Ishikawa (cell line): Measurements from ENCODE around the gene HSPBP1.

ENCODE experiments used
- CREB1 ChIP-seq: IDR thresholded peaks from 2 replicates; pipeline ENCODE4 v1.6.1; 2012; ENCODE audit warnings: low read depth
- EGR1 ChIP-seq: IDR thresholded peaks from 2 replicates; pipeline ENCODE4 v1.6.1; 2012
- EP300 ChIP-seq: IDR thresholded peaks from 2 replicates; pipeline ENCODE4 v1.6.1; 2012; ENCODE audit warnings: borderline replicate concordance
- NFIC ChIP-seq: IDR thresholded peaks from 2 replicates; pipeline ENCODE4 v1.6.1; 2012
- RAD21 ChIP-seq: IDR thresholded peaks from 2 replicates; pipeline ENCODE4 v1.6.1; 2012; ENCODE audit warnings: low read depth
- YY1 ChIP-seq: IDR thresholded peaks from 2 replicates; pipeline ENCODE4 v1.6.1; 2012; ENCODE audit warnings: low read depth
- TF ChIP-seq, protein P1 (sequence below): IDR thresholded peaks from 2 replicates; pipeline ENCODE4 v1.6.1; 2012

DNA sequence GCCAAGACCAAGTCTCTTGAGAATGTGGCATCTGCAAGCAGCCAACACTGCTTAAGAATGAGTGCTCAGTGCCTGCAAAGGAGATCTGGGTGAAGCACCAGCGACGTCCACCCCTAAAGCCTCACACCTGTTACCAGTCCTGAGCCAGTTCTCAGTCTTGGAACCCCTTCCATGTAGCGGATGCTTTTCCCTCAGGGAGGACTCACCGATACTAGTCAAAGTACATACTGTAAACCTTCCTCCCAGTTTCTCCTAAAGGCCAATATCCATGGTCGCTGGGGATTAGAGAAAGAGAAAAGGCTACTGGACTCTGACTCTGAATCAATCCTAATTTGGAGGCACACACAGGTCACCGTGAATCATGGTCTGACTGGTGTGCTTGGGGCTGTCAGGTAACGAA lies 66.4 kb downstream of the HSPBP1 start:
- TF ChIP-seq NFIC = no peak
- TF ChIP-seq, protein P1, sequence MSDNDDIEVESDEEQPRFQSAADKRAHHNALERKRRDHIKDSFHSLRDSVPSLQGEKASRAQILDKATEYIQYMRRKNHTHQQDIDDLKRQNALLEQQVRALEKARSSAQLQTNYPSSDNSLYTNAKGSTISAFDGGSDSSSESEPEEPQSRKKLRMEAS = no peak
- no peak for TF ChIP-seq YY1
- TF ChIP-seq CREB1 = no peak
- TF ChIP-seq RAD21 = no peak
- TF ChIP-seq EGR1 = no peak
- no peak for TF ChIP-seq EP300
